ENCODE measurements around the gene MT2A.

The MT2A gene

GRCh38 chr16:56634715-56635440, 26.5 kb downstream of the MT2A start:
- TF ChIP-seq EZH2 (IDR thresholded peaks at IDR 0.05; ENCODE audit: borderline replicate concordance, low read depth, low read length, severe bottlenecking) = no peak
- TF ChIP-seq, protein P1, sequence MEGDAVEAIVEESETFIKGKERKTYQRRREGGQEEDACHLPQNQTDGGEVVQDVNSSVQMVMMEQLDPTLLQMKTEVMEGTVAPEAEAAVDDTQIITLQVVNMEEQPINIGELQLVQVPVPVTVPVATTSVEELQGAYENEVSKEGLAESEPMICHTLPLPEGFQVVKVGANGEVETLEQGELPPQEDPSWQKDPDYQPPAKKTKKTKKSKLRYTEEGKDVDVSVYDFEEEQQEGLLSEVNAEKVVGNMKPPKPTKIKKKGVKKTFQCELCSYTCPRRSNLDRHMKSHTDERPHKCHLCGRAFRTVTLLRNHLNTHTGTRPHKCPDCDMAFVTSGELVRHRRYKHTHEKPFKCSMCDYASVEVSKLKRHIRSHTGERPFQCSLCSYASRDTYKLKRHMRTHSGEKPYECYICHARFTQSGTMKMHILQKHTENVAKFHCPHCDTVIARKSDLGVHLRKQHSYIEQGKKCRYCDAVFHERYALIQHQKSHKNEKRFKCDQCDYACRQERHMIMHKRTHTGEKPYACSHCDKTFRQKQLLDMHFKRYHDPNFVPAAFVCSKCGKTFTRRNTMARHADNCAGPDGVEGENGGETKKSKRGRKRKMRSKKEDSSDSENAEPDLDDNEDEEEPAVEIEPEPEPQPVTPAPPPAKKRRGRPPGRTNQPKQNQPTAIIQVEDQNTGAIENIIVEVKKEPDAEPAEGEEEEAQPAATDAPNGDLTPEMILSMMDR (IDR thresholded peaks at IDR 0.05; ENCODE audit: borderline replicate concordance, extremely low read depth, low read length, poor library complexity, severe bottlenecking) = no peak

DNA sequence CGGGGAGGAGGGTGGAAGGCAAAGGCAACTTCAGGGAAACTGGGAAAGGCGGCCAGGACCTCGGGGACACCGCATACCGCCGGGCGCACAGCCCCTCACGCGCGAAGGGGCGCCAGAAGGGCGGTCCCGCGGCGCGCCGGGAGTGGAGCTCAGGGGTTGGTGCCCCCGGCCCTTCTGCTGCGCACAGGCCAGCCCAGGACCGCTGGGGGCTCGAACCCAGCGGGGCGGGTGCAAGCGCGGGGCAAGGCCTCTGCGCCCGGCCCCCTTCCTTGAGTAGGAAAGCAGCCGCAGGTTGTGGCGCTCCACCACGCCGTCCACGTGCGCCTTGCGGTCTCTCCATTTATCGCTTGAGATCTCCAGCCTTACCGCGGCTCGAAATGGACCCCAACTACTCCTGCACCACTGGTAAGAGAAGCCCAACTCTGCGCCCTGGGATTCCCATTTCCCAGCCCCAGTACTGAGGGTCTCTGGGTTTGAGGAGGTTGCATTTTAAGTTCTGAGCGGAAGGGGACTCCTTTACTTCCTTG, 27.1 kb downstream of the MT2A start:
- Histone ChIP-seq H3K79me2 (ENCODE audit: insufficient read depth, low read length) (no peaks in the 10 kb centered on the region), H3K4me2 (ENCODE audit: insufficient read depth, low read length) (no peak overlapping the region), H3K4me3 (ENCODE audit: low read depth in 1 of 2, low read length in 2 of 2) (no peak overlapping the region), H2AFZ (ENCODE audit: low read depth, low read length) (no peak overlapping the region), H3K27me3 (ENCODE audit: insufficient read depth, low read length, poor library complexity) (peaks cover 25% of the 10 kb centered on the region), H3K27ac (ENCODE audit: low read length) (no peak overlapping the region), H3K9ac (ENCODE audit: low read depth, low read length) (no peak overlapping the region), H4K20me1 (ENCODE audit: insufficient read depth, low read length) (no peaks in the 10 kb centered on the region), H3K36me3 (ENCODE audit: insufficient read depth, low read length) (no peaks in the 10 kb centered on the region), H3K4me1 (ENCODE audit: insufficient read depth, low read length) (no peaks in the 10 kb centered on the region), H3K9me3 (ENCODE audit: insufficient read depth, low read length, severe bottlenecking) (no peaks in the 10 kb centered on the region)
- no peak for ATAC-seq (ENCODE audit: insufficient read depth, low read depth)
- TF ChIP-seq, protein P1 (IDR thresholded peaks at IDR 0.05; ENCODE audit: borderline replicate concordance, extremely low read depth, low read length, poor library complexity, severe bottlenecking) = no peak
- TF ChIP-seq EZH2 (IDR thresholded peaks at IDR 0.05; ENCODE audit: borderline replicate concordance, low read depth, low read length, severe bottlenecking) = no peak
- no peak for DNase-seq

More at GRCh38 chr16:56634715-56635440, 26.5 kb downstream of the MT2A start:
- ATAC-seq (ENCODE audit: insufficient read depth, low read depth) (no peak), DNase-seq (no peak)
- Histone ChIP-seq H3K27ac (ENCODE audit: low read length) (no peak overlapping the region), H3K27me3 (ENCODE audit: insufficient read depth, low read length, poor library complexity) (peaks cover 25% of the 10 kb centered on the region), H3K4me3 (ENCODE audit: low read depth in 1 of 2, low read length in 2 of 2) (no peak overlapping the region), H2AFZ (ENCODE audit: low read depth, low read length) (no peak overlapping the region), H3K9me3 (ENCODE audit: insufficient read depth, low read length, severe bottlenecking) (no peaks in the 10 kb centered on the region), H4K20me1 (ENCODE audit: insufficient read depth, low read length) (no peaks in the 10 kb centered on the region), H3K9ac (ENCODE audit: low read depth, low read length) (no peak overlapping the region), H3K4me1 (ENCODE audit: insufficient read depth, low read length) (no peaks in the 10 kb centered on the region), H3K4me2 (ENCODE audit: insufficient read depth, low read length) (no peak overlapping the region), H3K36me3 (ENCODE audit: insufficient read depth, low read length) (no peaks in the 10 kb centered on the region), H3K79me2 (ENCODE audit: insufficient read depth, low read length) (no peaks in the 10 kb centered on the region)

DNA sequence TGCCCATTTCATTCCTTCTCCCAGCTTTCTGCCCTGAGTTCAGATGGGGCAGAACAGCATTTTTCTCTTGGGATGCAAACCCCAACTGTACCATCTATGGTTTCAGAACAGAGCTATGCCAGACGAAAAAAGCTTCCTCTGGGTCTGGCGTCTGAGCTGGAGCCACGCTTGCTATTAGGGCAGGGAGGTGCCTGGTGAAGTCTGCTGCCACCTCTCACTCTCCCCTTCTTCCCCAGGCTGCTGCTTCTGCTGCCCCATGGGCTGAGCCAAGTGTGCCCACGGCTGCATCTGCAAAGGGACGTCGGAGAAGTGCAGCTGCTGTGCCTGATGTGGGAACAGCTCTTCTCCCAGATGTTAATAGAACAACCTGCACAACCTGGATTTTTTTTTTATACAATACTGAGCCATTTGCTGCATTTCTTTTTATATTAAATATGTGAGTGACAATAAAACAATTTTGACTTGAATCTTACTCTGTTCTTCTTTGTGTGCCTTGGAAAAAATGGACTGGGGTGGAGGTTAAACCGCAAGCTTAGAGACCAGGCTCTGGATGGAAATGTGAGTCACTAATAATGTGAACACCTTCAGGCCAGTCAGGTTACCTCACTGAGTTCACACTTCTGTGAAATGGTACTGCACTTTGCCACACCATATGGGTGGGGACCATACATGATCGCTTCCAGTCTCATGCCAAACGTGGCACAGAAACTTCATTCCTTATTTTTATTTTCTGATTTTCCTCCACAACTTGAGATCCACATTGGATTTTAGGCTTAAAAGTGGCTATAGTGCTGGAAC, 28.4 kb downstream of the MT2A start:
- TF ChIP-seq EZH2 (IDR thresholded peaks at IDR 0.05; ENCODE audit: borderline replicate concordance, low read depth, low read length, severe bottlenecking) = no peak
- TF ChIP-seq, protein P1 (IDR thresholded peaks at IDR 0.05; ENCODE audit: borderline replicate concordance, extremely low read depth, low read length, poor library complexity, severe bottlenecking) = no peak
- Histone ChIP-seq H3K4me1 (ENCODE audit: insufficient read depth, low read length) (no peaks in the 10 kb centered on the region), H3K79me2 (ENCODE audit: insufficient read depth, low read length) (no peaks in the 10 kb centered on the region), H2AFZ (ENCODE audit: low read depth, low read length) (no peak overlapping the region), H3K27me3 (ENCODE audit: insufficient read depth, low read length, poor library complexity) (peaks cover 33% of the 10 kb centered on the region), H3K27ac (ENCODE audit: low read length) (no peak overlapping the region), H3K9ac (ENCODE audit: low read depth, low read length) (no peak overlapping the region), H4K20me1 (ENCODE audit: insufficient read depth, low read length) (no peaks in the 10 kb centered on the region), H3K9me3 (ENCODE audit: insufficient read depth, low read length, severe bottlenecking) (no peaks in the 10 kb centered on the region), H3K4me2 (ENCODE audit: insufficient read depth, low read length) (no peak overlapping the region), H3K4me3 (ENCODE audit: low read depth in 1 of 2, low read length in 2 of 2) (no peak overlapping the region), H3K36me3 (ENCODE audit: insufficient read depth, low read length) (no peaks in the 10 kb centered on the region)
- DNase-seq = no peak
- no peak for ATAC-seq (ENCODE audit: insufficient read depth, low read depth)

Measured in DND-41 (cell line).